Spleen (tissue), 11 donors: ENCODE results near the gene FBLN2. TPM values are rescaled to one million over a fixed set of nuclear protein-coding genes. Genes with fewer than 3 reads are reported as not detected.

Source experiments
- DNase-seq: peaks from one replicate; pipeline ENCODE4 v3.0.0-alpha.2; 2020
- H3K27ac ChIP-seq, 8 donors: fragments of 200-600 bp; sonication (generic) in 7 of 8; 1 replicate in 4 of 8; 2 replicates in 4 of 8; pipeline versions ENCODE4 v1.5.0 to v1.8.0; 2016 to 2021; ENCODE audit warnings: inconsistent platforms in 4 of 8, mild to moderate bottlenecking in 4 of 8, moderate library complexity in 1 of 8
- H3K27me3 ChIP-seq, 7 donors: fragments of 200-600 bp; sonication (generic) in 6 of 7; replicated peaks in 1 of 7; 1 replicate in 4 of 7; 2 replicates in 3 of 7; pipeline versions ENCODE4 v1.5.0 to v1.8.0; 2016 to 2021; ENCODE audit warnings: inconsistent platforms in 3 of 7, mild to moderate bottlenecking in 1 of 7
- H3K36me3 ChIP-seq, 6 donors: fragments of 200-600 bp; sonication (generic) in 5 of 6; 1 replicate in 4 of 6; 2 replicates in 2 of 6; pipeline versions ENCODE4 v1.5.0 to v1.8.0; 2016 to 2021; ENCODE audit warnings: inconsistent platforms in 2 of 6
- H3K4me1 ChIP-seq, 6 donors: fragments of 200-600 bp; sonication (generic) in 5 of 6; 1 replicate in 3 of 6; 2 replicates in 3 of 6; pipeline versions ENCODE4 v1.5.0 to v1.8.0; 2016 to 2021; ENCODE audit warnings: inconsistent platforms in 3 of 6
- H3K4me3 ChIP-seq, 8 donors: fragments of 200-600 bp; sonication (generic) in 7 of 8; 1 replicate in 4 of 8; 2 replicates in 4 of 8; pipeline versions ENCODE4 v1.5.0 to v1.8.0; 2016 to 2021; ENCODE audit warnings: inconsistent platforms in 4 of 8, mild to moderate bottlenecking in 4 of 8, moderate library complexity in 2 of 8
- H3K9me3 ChIP-seq, 8 donors: fragments of 200-600 bp; sonication (generic) in 7 of 8; 1 replicate in 4 of 8; 2 replicates in 4 of 8; pipeline versions ENCODE4 v1.5.0 to v1.8.0; 2016 to 2021; ENCODE audit warnings: inconsistent platforms in 4 of 8
- POLR2A ChIP-seq, 3 donors: fragments of 450-650 bp; IDR thresholded peaks; one replicate each; pipeline ENCODE4 v1.5.1; 2017; ENCODE audit warnings: antibody characterized with exemption in 3 of 3, mild to moderate bottlenecking in 1 of 3
- POLR2AphosphoS5 ChIP-seq, 3 donors: sonication (generic); formaldehyde crosslinking; IDR thresholded peaks; one replicate each; pipeline ENCODE4 v1.5.1; 2017; ENCODE audit warnings: antibody characterized with exemption in 3 of 3
- WGBS, 5 donors: extraction: QIAGEN DNeasy Blood & Tissue Kit in 3 of 5; methylation state at CpG; one replicate each; pipeline versions ENCODE4 v1.1.5 to v1.1.7; 2013 to 2018; 5-methylcytosine and 5-hydroxymethylcytosine counted together
- intact Hi-C: fragments of 100-400 bp; cut with DNase I; formaldehyde crosslinking; loops from one replicate; pipeline ENCODE4 v1.15.0; 2023; ENCODE audit warnings: low total_unique reads
- polyA plus RNA-seq, 3 donors: library from polyadenylated mRNA; stranded (reverse); fragments of 200-250 nt; gene quantifications; one replicate each; pipeline ENCODE4 v1.2.1, GENCODE V29; 2013
- total RNA-seq, 7 donors: library from RNA; depleted of rRNA in 3 of 7; stranded (reverse); fragments of >200 nt in 3 of 7; fragmentation: NEBNext Ultra II Directional in 4 of 7; extraction: Animal tissue kit (Norgen Biotek cat#: 25700) in 4 of 7; gene quantifications; one replicate each; pipeline versions ENCODE4 v1.1.0 to v1.2.1, GENCODE V29; 2016 to 2021
- TF ChIP-seq, protein P1 (sequence below), 11 experiments: fragments of 200-600 bp in 7 of 11; fragments of 450-650 bp in 4 of 11; sonication (generic) in 4 of 11; IDR thresholded peaks in 8 of 11; conservative IDR thresholded peaks in 3 of 11; 1 replicate in 7 of 11; 2 replicates in 4 of 11; pipeline versions ENCODE4 v1.4.0 to v1.8.0; 2016 to 2021; ENCODE audit warnings: antibody characterized with exemption in 11 of 11, inconsistent platforms in 4 of 11, mild to moderate bottlenecking in 1 of 11
- donor health status: healthy with polysubstance abuse.
- donor health status: DM: no; HTN: no; CAD: no; lungs with moderate emphysema.
- donor health status: DM: no; HTN: no; CAD: no.
- donor health status: Bipolar disorder and iron deficiency.
- donor health status: healthy.
- donor health status: DM: no; HTN: no; CAD: no.
- donor health status: DM: yes; HTN: yes; CAD: no.

The FBLN2 gene
- total and polyA plus RNA-seq, 10 donors, result 6.1 to 28.2 (median 12.5) TPM

DNA sequence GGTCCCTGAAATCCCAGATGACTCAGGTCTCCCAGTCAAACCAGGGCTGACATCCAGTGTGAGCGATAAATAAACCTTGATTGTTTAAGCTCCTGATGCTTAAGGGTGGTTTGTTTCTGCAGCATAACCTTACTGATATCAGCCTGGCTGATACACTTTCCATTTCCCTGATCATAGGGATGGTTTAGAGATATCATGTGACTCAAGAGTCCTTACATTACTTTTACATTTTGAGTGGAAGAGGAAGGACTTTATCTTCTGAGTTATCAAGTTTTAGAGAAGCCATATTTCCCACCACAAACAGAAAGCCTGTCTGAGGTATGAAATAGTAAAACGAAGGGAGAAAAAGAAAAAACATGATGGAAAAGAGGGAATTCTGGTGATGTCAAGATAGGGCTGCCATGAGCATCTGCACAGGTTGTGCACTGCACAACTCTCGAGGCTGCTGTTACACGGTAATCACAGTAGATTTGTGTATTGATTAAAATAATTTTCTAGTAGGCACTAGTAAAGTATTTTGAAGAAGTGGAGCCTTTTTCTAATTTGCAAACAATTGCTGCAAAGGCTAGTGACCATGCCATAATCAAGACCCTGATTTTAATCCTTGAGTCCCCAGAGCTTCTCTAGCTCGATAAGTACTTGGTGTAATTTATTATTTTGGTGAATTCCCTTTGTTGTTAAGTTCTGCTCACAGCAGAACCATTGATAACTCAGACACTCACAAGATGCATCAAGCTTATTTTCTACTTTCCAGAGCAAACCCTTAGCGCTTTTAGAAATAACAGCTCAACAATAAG lies 34.1 kb upstream of the FBLN2 start:
- 76 to 82% (median 78%) methylated on average over 6 of the region's 6 CpGs for WGBS, 5 donors
- no peak overlapping the region for H3K4me3 ChIP-seq
- intact Hi-C loops, result no loop called here

DNA sequence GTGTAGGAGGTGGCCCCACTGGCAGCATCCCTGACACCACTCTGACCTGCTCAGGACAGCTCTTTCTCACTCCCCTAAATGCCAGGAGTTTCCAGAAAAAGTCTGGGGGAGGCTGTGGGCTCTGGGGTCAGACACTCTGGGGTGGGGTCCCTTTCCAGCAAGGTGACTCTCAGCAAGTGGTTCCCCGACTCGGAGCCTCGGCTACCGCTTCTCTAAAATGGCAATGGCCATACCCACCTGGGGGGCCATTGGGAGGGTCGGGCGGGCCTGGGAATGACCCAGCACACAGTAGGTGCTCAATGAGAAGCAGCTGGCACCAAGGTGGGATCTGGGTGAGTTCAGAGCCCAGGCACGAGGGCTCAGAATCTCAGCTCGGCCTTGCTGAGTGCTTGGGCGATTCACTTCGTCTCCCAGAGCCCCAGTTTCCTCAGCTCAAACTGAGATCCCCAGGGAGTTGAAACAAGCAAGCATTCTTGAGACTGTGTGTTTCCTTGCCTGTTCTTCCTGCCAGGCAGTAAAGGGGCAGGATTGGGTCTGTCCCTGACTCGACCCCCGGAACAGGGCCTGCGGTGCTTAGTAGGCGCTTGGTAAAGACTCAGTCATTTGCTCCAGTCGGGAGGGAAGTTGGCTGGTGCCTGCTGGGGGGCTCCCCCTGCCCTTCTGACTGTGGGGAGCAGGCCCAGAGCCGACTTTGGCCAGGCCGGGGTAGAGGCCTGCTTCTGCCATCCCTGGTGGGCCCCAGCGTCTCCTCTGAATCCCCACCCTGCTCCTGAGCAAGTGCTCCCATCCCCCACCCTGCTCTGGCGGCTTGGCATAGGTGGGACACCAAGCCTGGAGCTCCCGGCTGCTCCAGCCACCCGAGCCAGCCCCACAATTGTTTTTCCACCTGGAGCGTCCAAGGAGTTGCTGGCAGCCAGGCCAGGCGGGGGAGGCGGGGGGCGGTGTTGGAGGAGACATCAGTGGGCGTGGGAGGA lies 32.9 kb upstream of the FBLN2 start:
- Histone ChIP-seq H3K4me1 (peaks cover 0 to 26% (median 10%) of the 10 kb centered on the region in 6 donors), H3K9me3 (no peaks in the 10 kb centered on the region), H3K27ac (no peak overlapping the region), H3K27me3 (no peaks in the 10 kb centered on the region), H3K36me3 (no peaks in the 10 kb centered on the region), H3K4me3 (no peak overlapping the region)
- TF ChIP-seq POLR2A (IDR thresholded peaks at IDR 0.05) (no peak), POLR2AphosphoS5 (IDR thresholded peaks at IDR 0.05) (no peak)
- TF ChIP-seq, protein P1, sequence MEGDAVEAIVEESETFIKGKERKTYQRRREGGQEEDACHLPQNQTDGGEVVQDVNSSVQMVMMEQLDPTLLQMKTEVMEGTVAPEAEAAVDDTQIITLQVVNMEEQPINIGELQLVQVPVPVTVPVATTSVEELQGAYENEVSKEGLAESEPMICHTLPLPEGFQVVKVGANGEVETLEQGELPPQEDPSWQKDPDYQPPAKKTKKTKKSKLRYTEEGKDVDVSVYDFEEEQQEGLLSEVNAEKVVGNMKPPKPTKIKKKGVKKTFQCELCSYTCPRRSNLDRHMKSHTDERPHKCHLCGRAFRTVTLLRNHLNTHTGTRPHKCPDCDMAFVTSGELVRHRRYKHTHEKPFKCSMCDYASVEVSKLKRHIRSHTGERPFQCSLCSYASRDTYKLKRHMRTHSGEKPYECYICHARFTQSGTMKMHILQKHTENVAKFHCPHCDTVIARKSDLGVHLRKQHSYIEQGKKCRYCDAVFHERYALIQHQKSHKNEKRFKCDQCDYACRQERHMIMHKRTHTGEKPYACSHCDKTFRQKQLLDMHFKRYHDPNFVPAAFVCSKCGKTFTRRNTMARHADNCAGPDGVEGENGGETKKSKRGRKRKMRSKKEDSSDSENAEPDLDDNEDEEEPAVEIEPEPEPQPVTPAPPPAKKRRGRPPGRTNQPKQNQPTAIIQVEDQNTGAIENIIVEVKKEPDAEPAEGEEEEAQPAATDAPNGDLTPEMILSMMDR (IDR thresholded peaks at IDR 0.05 in 8 of 11, conservative IDR thresholded peaks at IDR 0.05 in 3 of 11), result no peak
- no peak for DNase-seq
- WGBS, 5 donors, result 85 to 91% (median 88%) methylated on average over 14 to 26 of the region's 26 CpGs
- intact Hi-C loops, result no loop called here

More for the DNA sequence above, 34.1 kb upstream of the FBLN2 start:
- TF ChIP-seq, protein P1 (IDR thresholded peaks at IDR 0.05 in 8 of 11, conservative IDR thresholded peaks at IDR 0.05 in 3 of 11), result no peak
- no peak for TF ChIP-seq POLR2AphosphoS5 (IDR thresholded peaks at IDR 0.05)
- TF ChIP-seq POLR2A (IDR thresholded peaks at IDR 0.05), result no peak
- no peak for DNase-seq
- Histone ChIP-seq H3K36me3 (no peaks in the 10 kb centered on the region), H3K9me3 (no peaks in the 10 kb centered on the region), H3K27me3 (no peaks in the 10 kb centered on the region), H3K4me1 (peaks cover 0 to 26% (median 10%) of the 10 kb centered on the region in 6 donors), H3K27ac (no peak overlapping the region)

DNA sequence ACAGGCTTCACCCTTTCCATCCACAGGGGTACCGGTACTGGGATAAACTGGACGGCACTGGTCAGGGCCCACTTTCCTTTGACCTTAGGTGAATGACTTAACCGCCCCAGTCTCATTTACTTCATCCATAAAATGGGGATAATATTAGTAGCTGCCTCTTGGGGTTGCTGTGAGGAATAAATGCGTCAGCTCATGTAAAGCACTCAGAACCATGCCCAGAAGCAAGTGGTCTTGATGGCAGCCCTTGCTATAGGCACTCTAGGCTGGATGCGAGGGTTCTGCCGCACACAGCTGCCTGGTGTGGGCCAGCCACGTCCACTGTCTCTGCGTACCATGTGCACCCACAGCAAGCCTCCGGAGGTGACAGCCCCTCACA lies 32.2 kb upstream of the FBLN2 start:
- no peaks in the 10 kb centered on the region for H3K36me3 ChIP-seq
- H3K4me3 ChIP-seq, result no peak overlapping the region
- TF ChIP-seq POLR2A (IDR thresholded peaks at IDR 0.05) (no peak), POLR2AphosphoS5 (IDR thresholded peaks at IDR 0.05) (no peak)
- TF ChIP-seq, protein P1 (IDR thresholded peaks at IDR 0.05 in 8 of 11, conservative IDR thresholded peaks at IDR 0.05 in 3 of 11), result no peak
- DNase-seq, result no peak
- H3K4me1 ChIP-seq, result peaks cover 0 to 26% (median 10%) of the 10 kb centered on the region in 6 donors
- H3K27ac ChIP-seq, result peak overlapping the region in 1 of 8 donors; percentile 39
- no peaks in the 10 kb centered on the region for H3K27me3 ChIP-seq
- H3K9me3 ChIP-seq, result peaks cover 0 to 1% (median 0%) of the 10 kb centered on the region in 8 donors
- 87 to 93% (median 91%) methylated on average over 9 of the region's 9 CpGs for WGBS, 5 donors
- intact Hi-C loops, result no loop called here
